DND-41 (cell line): ENCODE results near the gene PDE4B.

Experiments
- ATAC-seq: fragments of 200-7000 bp; cut with Tn5 transposase; 3 replicates; pipeline ENCODE4 v1.9.1; 2021; ENCODE audit warnings: low read depth; ENCODE audit not compliant: insufficient read depth
- DNase-seq: peaks from one replicate; pipeline ENCODE4 v3.0.0-alpha.2; 2020
- H2AFZ ChIP-seq: 2 replicates; pipeline ENCODE4 v1.6.0; 2012; ENCODE audit warnings: low read depth, low read length
- H3K27ac ChIP-seq: 2 replicates; pipeline ENCODE4 v1.5.1; 2012; ENCODE audit warnings: low read length, inconsistent platforms
- H3K27me3 ChIP-seq: fragments of 200-600 bp; sonication (generic); 2 replicates; pipeline ENCODE4 v1.6.0; 2012; ENCODE audit warnings: low read length, mild to moderate bottlenecking, inconsistent platforms; ENCODE audit not compliant: insufficient read depth, poor library complexity
- H3K36me3 ChIP-seq: 2 replicates; pipeline ENCODE4 v1.5.1; 2012; ENCODE audit warnings: low read length, inconsistent platforms; ENCODE audit not compliant: insufficient read depth
- H3K4me1 ChIP-seq: 2 replicates; pipeline ENCODE4 v1.5.1; 2012; ENCODE audit warnings: mild to moderate bottlenecking, low read length; ENCODE audit not compliant: insufficient read depth
- H3K4me2 ChIP-seq: 2 replicates; pipeline ENCODE4 v1.6.0; 2012; ENCODE audit warnings: mild to moderate bottlenecking, moderate library complexity, low read length, inconsistent platforms; ENCODE audit not compliant: insufficient read depth
- H3K4me3 ChIP-seq, 2 experiments: fragments of 200-600 bp in 1 of 2; shearing (Covaris generic) in 1 of 2; 2 replicates each; pipeline ENCODE4 v1.5.1; 2012 to 2016; ENCODE audit warnings: inconsistent platforms in 2 of 2, low read length in 2 of 2, mild to moderate bottlenecking in 2 of 2, low read depth in 1 of 2, moderate library complexity in 1 of 2
- H3K79me2 ChIP-seq: 2 replicates; pipeline ENCODE4 v1.6.0; 2012; ENCODE audit warnings: low read length, inconsistent platforms; ENCODE audit not compliant: insufficient read depth
- H3K9ac ChIP-seq: 2 replicates; pipeline ENCODE4 v1.6.0; 2012; ENCODE audit warnings: low read depth, mild to moderate bottlenecking, inconsistent platforms, low read length, moderate library complexity
- H3K9me3 ChIP-seq: 2 replicates; pipeline ENCODE4 v1.5.1; 2012; ENCODE audit warnings: low read length, moderate library complexity, mild to moderate bottlenecking, inconsistent platforms; ENCODE audit not compliant: insufficient read depth, severe bottlenecking
- H4K20me1 ChIP-seq: 2 replicates; pipeline ENCODE4 v1.6.0; 2012; ENCODE audit warnings: low read length; ENCODE audit not compliant: insufficient read depth
- EZH2 ChIP-seq: IDR thresholded peaks from 3 replicates; pipeline ENCODE4 v1.6.1; 2012; ENCODE audit warnings: borderline replicate concordance, low read depth, mild to moderate bottlenecking, moderate library complexity, low read length, inconsistent platforms; ENCODE audit not compliant: severe bottlenecking
- TF ChIP-seq, protein P1 (sequence below): IDR thresholded peaks from 2 replicates; pipeline ENCODE4 v1.5.1; 2012; ENCODE audit warnings: borderline replicate concordance, low read length, moderate library complexity, mild to moderate bottlenecking; ENCODE audit not compliant: poor library complexity, severe bottlenecking; ENCODE audit errors: extremely low read depth

The PDE4B gene

DNA sequence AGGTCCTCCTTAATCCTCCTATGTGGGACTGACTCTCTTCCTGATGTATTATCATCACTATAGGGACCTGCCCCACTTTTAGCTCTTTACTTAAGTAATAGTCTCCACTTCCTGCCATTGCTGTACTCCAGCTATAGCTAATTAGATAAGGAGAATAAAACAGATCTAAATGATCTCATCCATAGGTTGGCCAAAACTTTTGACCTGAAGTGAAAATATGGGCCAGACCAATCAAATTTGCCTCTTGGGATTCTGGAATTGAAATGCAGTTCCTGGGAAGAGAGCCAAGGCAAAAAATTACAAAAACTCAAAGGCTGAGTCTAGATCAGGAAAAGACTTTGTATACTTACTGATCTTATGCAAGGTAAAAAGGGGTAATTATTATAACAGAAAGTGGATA lies 36.1 kb upstream of the PDE4B start:
- peaks cover 5% of the 10 kb centered on the region for H3K27me3 ChIP-seq
- ATAC-seq = no peak
- TF ChIP-seq, protein P1, sequence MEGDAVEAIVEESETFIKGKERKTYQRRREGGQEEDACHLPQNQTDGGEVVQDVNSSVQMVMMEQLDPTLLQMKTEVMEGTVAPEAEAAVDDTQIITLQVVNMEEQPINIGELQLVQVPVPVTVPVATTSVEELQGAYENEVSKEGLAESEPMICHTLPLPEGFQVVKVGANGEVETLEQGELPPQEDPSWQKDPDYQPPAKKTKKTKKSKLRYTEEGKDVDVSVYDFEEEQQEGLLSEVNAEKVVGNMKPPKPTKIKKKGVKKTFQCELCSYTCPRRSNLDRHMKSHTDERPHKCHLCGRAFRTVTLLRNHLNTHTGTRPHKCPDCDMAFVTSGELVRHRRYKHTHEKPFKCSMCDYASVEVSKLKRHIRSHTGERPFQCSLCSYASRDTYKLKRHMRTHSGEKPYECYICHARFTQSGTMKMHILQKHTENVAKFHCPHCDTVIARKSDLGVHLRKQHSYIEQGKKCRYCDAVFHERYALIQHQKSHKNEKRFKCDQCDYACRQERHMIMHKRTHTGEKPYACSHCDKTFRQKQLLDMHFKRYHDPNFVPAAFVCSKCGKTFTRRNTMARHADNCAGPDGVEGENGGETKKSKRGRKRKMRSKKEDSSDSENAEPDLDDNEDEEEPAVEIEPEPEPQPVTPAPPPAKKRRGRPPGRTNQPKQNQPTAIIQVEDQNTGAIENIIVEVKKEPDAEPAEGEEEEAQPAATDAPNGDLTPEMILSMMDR = no peak
- TF ChIP-seq EZH2 = no peak

GRCh38 chr1:65757531-65757930 lies 35.2 kb upstream of the PDE4B start:
- no peak overlapping the region for H3K27ac ChIP-seq
- H3K9ac ChIP-seq = no peak overlapping the region
- no peaks in the 10 kb centered on the region for H3K4me1 ChIP-seq
- no peaks in the 10 kb centered on the region for H3K9me3 ChIP-seq
- TF ChIP-seq, protein P1 = no peak
- TF ChIP-seq EZH2 = no peak
- no peak overlapping the region for H2AFZ ChIP-seq
- H3K4me2 ChIP-seq = no peak overlapping the region
- H3K79me2 ChIP-seq = no peaks in the 10 kb centered on the region
- no peaks in the 10 kb centered on the region for H4K20me1 ChIP-seq
- H3K4me3 ChIP-seq = no peak overlapping the region
- no peak for ATAC-seq
- no peaks in the 10 kb centered on the region for H3K36me3 ChIP-seq
- no peak for DNase-seq
- H3K27me3 ChIP-seq = no peaks in the 10 kb centered on the region

More for the DNA sequence above, 36.1 kb upstream of the PDE4B start:
- H3K9me3 ChIP-seq = no peaks in the 10 kb centered on the region
- no peaks in the 10 kb centered on the region for H4K20me1 ChIP-seq
- no peak overlapping the region for H3K4me2 ChIP-seq
- no peak overlapping the region for H3K4me3 ChIP-seq
- H2AFZ ChIP-seq = no peak overlapping the region
- H3K79me2 ChIP-seq = no peaks in the 10 kb centered on the region
- no peak overlapping the region for H3K9ac ChIP-seq
- H3K36me3 ChIP-seq = no peaks in the 10 kb centered on the region
- no peak for DNase-seq
- no peak overlapping the region for H3K27ac ChIP-seq
- H3K4me1 ChIP-seq = no peaks in the 10 kb centered on the region

- Histone ChIP-seq H3K36me3 (no peaks in the 10 kb centered on the region), H3K27me3 (no peaks in the 10 kb centered on the region), H3K27ac (no peak overlapping the region), H2AFZ (no peak overlapping the region), H3K9me3 (no peaks in the 10 kb centered on the region), H3K9ac (no peak overlapping the region), H3K79me2 (no peaks in the 10 kb centered on the region), H3K4me2 (no peak overlapping the region), H4K20me1 (no peaks in the 10 kb centered on the region), H3K4me1 (no peaks in the 10 kb centered on the region), H3K4me3 (no peak overlapping the region)
- ATAC-seq = no peak
- TF ChIP-seq, protein P1 = no peak
- no peak for TF ChIP-seq EZH2
- DNase-seq = no peak
Measured at GRCh38 chr1:65758128-65758527, 34.6 kb upstream of the PDE4B start.

- H3K4me1 ChIP-seq = no peaks in the 10 kb centered on the region
- no peaks in the 10 kb centered on the region for H3K36me3 ChIP-seq
- ATAC-seq (no peak), DNase-seq (no peak)
- no peaks in the 10 kb centered on the region for H3K79me2 ChIP-seq
- no peak overlapping the region for H2AFZ ChIP-seq
- no peaks in the 10 kb centered on the region for H3K9me3 ChIP-seq
- no peaks in the 10 kb centered on the region for H3K27me3 ChIP-seq
- no peak for TF ChIP-seq EZH2
- TF ChIP-seq, protein P1 = no peak
- no peak overlapping the region for H3K4me2 ChIP-seq
- no peak overlapping the region for H3K9ac ChIP-seq
- no peaks in the 10 kb centered on the region for H4K20me1 ChIP-seq
- H3K4me3 ChIP-seq = no peak overlapping the region
- H3K27ac ChIP-seq = no peak overlapping the region
Measured at GRCh38 chr1:65759516-65759915, 33.2 kb upstream of the PDE4B start.
